A673 (cell line): Measurements from ENCODE around the gene SPIRE2.

Experiments used
- EZH2 ChIP-seq: fragments of 200-600 bp; sonication (generic); IDR thresholded peaks from 2 replicates; pipeline ENCODE4 v1.6.1; 2017; ENCODE audit warnings: borderline replicate concordance, low read depth, mild to moderate bottlenecking, mixed read lengths, antibody characterized with exemption, low read length; ENCODE audit not compliant: poor library complexity, severe bottlenecking
- TF ChIP-seq, protein P1 (sequence below): fragments of 300-800, 200-600 bp; sonication (generic); conservative IDR thresholded peaks from 2 replicates; pipeline ENCODE4 v1.5.1; 2017; ENCODE audit warnings: low read depth, mild to moderate bottlenecking, antibody characterized with exemption, low read length, moderate library complexity, mixed read lengths

DNA sequence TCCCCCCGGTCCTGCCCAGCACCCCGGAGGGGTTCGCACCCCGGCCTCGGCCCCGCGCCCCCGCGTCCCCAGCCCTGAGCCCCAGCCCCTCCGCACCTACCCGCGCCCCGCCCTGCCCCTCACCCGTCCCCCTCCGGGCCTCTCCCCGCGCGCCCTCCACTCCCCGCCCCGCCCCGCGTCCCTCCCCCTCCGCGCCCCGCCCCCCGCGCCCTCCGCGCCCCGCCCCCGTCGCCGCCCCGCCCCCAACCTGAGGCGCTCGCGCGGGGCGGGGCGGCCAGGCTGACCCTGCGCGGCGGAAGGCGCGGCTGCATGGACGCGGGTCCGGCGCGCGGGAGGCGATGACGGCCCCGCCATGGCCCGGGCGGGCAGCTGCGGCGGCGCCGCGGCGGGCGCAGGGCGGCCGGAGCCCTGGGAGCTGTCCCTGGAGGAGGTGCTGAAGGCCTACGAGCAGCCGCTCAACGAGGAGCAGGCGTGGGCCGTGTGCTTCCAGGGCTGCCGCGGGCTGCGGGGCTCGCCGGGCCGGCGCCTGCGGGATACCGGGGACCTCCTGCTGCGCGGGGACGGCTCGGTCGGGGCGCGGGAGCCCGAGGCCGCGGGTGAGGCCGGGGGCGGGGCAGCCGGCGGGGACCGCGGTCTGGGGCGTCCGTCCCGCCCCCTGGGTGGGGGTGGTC lies at the start of gene SPIRE2:
- no peak for TF ChIP-seq EZH2
- TF ChIP-seq, protein P1, sequence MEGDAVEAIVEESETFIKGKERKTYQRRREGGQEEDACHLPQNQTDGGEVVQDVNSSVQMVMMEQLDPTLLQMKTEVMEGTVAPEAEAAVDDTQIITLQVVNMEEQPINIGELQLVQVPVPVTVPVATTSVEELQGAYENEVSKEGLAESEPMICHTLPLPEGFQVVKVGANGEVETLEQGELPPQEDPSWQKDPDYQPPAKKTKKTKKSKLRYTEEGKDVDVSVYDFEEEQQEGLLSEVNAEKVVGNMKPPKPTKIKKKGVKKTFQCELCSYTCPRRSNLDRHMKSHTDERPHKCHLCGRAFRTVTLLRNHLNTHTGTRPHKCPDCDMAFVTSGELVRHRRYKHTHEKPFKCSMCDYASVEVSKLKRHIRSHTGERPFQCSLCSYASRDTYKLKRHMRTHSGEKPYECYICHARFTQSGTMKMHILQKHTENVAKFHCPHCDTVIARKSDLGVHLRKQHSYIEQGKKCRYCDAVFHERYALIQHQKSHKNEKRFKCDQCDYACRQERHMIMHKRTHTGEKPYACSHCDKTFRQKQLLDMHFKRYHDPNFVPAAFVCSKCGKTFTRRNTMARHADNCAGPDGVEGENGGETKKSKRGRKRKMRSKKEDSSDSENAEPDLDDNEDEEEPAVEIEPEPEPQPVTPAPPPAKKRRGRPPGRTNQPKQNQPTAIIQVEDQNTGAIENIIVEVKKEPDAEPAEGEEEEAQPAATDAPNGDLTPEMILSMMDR, result no peak
